ENCODE measurements around the gene VEGFA. TPM values are rescaled to one million over a fixed set of nuclear protein-coding genes. Genes with fewer than 3 reads are reported as not detected.
A peak's percentile ranks its signal among the peaks of the same experiment; 100 is the strongest.

Gene VEGFA
- total and polyA plus RNA-seq, 2 of the 8 experiments (the other 6 are each of a cell fraction or from before 2014, with no cell fraction given), result 42.2 to 58.5 TPM

- Histone ChIP-seq H3K9me3 (ENCODE audit: insufficient read depth in 2 of 2, low read depth in 1 of 2, low read length in 1 of 2) (no peaks in the 10 kb centered on the region), H3K4me3 (ENCODE audit: extremely low read depth in 1 of 4, insufficient read depth in 2 of 4, low read depth in 3 of 4, low read length in 4 of 4) (no peak overlapping the region), H3K4ac (replicated peaks; ENCODE audit: insufficient read length, low read depth, low read length) (no peak overlapping the region), H3K36me3 (ENCODE audit: control insufficient read depth in 2 of 4, insufficient read depth in 4 of 4, low read length in 3 of 4) (no peaks in the 10 kb centered on the region), H3K79me2 (ENCODE audit: control insufficient read depth in 1 of 2, insufficient read depth in 2 of 2, low read length in 2 of 2) (no peaks in the 10 kb centered on the region), H3K23me2 (ENCODE audit: low read depth, low read length) (no peaks in the 10 kb centered on the region; the same call in 1 of the 2 replicates), H2BK20ac (ENCODE audit: low read length) (no peak overlapping the region; the same call in 1 of the 2 replicates), H2BK5ac (ENCODE audit: low read depth, low read length) (no peak overlapping the region), H3K18ac (ENCODE audit: extremely low read depth, low read length) (peak overlapping the region; percentile 32; the same call in 1 of the 2 replicates), H4K91ac (replicated peaks; ENCODE audit: insufficient read length, low read length) (no peak overlapping the region), H3K9ac (replicated peaks in 1 of 4; ENCODE audit: extremely low read depth in 1 of 4, low read depth in 3 of 4, low read length in 3 of 4) (no peak overlapping the region), H4K20me1 (replicated peaks in 1 of 2; ENCODE audit: control insufficient read depth in 1 of 2, insufficient read depth in 2 of 2, low read length in 2 of 2) (no peaks in the 10 kb centered on the region), H3K56ac (replicated peaks; ENCODE audit: insufficient read length, low read depth, low read length) (no peak overlapping the region), H2BK15ac (ENCODE audit: low read length) (0 out of 2 replicates have a peak overlapping the region, but pooled peaks have one; percentile 46), H2AFZ (ENCODE audit: low read length) (peak overlapping the region; percentile 50; the same call in 1 of the 2 replicates), H3K14ac (ENCODE audit: insufficient read length) (no peak overlapping the region), H2BK12ac (ENCODE audit: low read depth, low read length) (no peak overlapping the region), H3K27me3 (replicated peaks in 1 of 4; ENCODE audit: control insufficient read depth in 3 of 4, extremely low read depth in 1 of 4, insufficient read depth in 3 of 4, low read length in 3 of 4) (no peaks in the 10 kb centered on the region), H3K4me2 (ENCODE audit: insufficient read depth in 1 of 2, low read depth in 2 of 2, low read length in 2 of 2) (no peak overlapping the region), H2BK120ac (replicated peaks; ENCODE audit: low read depth, low read length) (no peak overlapping the region), H4K8ac (ENCODE audit: extremely low read depth, insufficient read depth, low read length) (no peak overlapping the region), H3K79me1 (ENCODE audit: low read depth, low read length) (no peaks in the 10 kb centered on the region), H4K5ac (ENCODE audit: insufficient read length, low read depth, low read length) (no peak overlapping the region), H3K23ac (ENCODE audit: insufficient read length) (no peak overlapping the region), H3K27ac (ENCODE audit: low read depth, low read length) (no peak overlapping the region), H2AK5ac (ENCODE audit: low read depth, low read length) (no peak overlapping the region), H3K4me1 (replicated peaks in 1 of 4; ENCODE audit: control insufficient read depth in 3 of 4, insufficient read depth in 4 of 4, low read length in 3 of 4) (peaks cover 0 to 10% (median 3%) of the 10 kb centered on the region in 4 experiments; a peak in 4 of 7 replicates)
- ChIA-PET POLR2A (ENCODE audit: partially characterized antibody) (interaction anchor here (0.8 to 1.3 kb wide), 3 partner anchors 9 to 27 kb away, joined by 3 to 6 read pairs (median 4); no protein-coding TSS in a partner anchor), CTCF (ENCODE audit: partially characterized antibody) (interaction anchor here (0.7 to 8.3 kb wide), 10 partner anchors 8 to 332 kb away, joined by 3 to 137 read pairs (median 8); partner anchors contain the start of gene VEGFA)
- DNase-seq (ENCODE audit: low read depth in 1 of 2, low spot score in 2 of 2) (peak in 1 of 2 experiments; percentile 42), FAIRE-seq (no peak)
- WGBS, 2 experiments (ENCODE audit: extremely low coverage in 1 of 2, insufficient coverage in 1 of 2, insufficient read length in 1 of 2, insufficient replicate concordance in 2 of 2, low coverage in 1 of 2, low lambda C conversion rate in 2 of 2, missing lambda C conversion rate in 1 of 2), result 76% methylated on average over 11 of the region's 13 CpGs; no CpG with 5 or more reads in 1 of the 2 experiments
- TF ChIP-seq TAF1 (IDR thresholded peaks at IDR 0.05; ENCODE audit: low read depth, low read length) (no peak), BACH1 (IDR thresholded peaks at IDR 0.05; ENCODE audit: low read length) (no peak), SIRT6 (IDR thresholded peaks at IDR 0.05; ENCODE audit: low read length) (no peak), CTCF (IDR thresholded peaks at IDR 0.05; ENCODE audit: control extremely low read depth in 1 of 3, insufficient read depth in 1 of 3, low read depth in 1 of 3, low read length in 3 of 3) (no peak), FOSL1 (IDR thresholded peaks at IDR 0.05; ENCODE audit: insufficient read depth, low read depth, low read length) (no peak), POLR2A (IDR thresholded peaks at IDR 0.05; ENCODE audit: control extremely low read depth in 1 of 2, low read depth in 2 of 2, low read length in 2 of 2) (no peak), NRF1 (IDR thresholded peaks at IDR 0.05; ENCODE audit: low read depth, low read length) (no peak), EGR1 (IDR thresholded peaks at IDR 0.05; ENCODE audit: borderline replicate concordance, low read depth, low read length) (no peak), SUZ12 (IDR thresholded peaks at IDR 0.05; ENCODE audit: low read length) (no peak)
Observed at GRCh38 chr6:43746613-43747102, 23.4 kb upstream of the VEGFA start.
